Measurements from ENCODE around the gene CTSF. TPM values are rescaled to one million over a fixed set of nuclear protein-coding genes. Genes with fewer than 3 reads are reported as not detected.

CTSF gene
- total RNA-seq, 1 experiment from 2014 or later = 0.34 TPM

DNA sequence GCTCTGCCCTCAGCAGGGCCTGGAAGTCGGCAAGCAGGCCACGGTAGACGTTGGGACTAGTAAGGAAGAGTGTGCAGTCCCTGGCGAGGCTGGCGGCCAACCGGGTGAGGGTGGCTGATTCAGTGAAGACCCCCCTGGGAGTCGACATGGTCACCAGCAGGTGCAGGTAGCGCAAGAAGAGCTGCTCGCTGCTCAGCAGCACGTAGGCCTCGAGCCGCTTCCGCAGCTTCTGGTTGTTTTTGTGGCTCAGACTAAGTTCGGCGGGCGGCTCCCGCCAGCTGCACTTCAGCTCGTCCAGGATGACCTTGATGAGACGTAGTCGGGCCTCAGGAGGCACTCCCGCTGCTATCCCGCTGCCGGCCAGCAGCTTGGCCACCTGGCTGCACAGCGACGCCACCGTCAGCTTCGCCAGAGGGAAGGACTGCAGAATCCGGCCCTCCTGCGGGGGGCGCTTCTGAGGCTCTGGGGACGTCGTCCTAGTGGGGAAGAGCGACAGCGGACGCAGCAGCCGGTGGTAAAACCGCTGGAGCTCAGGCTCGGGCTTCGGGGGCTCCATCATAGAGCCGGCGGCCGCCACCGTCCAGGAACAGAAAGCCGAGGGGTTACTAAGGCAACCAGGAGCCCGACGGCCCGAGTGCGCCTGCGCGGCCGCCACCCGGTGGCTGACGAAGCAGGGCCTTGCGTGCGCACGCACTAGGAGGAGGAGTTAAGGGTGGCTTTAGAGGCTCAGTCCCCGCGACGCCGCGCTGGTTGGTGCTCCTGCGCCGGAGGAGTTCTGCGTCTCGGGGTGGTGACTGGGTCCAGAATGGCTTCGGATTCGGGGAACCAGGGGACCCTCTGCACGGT is 24.3 kb upstream of the CTSF start, which contains the start of the genes CCDC87 and CCS:
CCDC87 (minus strand) TSS at position 607 of the 846 bp plus-strand sequence; CDS start at position 559, 48 bp downstream.
CCS (plus strand) TSS at position 729 of the 846 bp plus-strand sequence; CDS start at position 806, 77 bp downstream.
- ATAC-seq (peak; percentile 97), DNase-seq (ENCODE audit: low read depth, low spot score) (peak; percentile 91)
- peak within 1 kb of the TSS; percentile 51 for H3K27ac ChIP-seq (ENCODE audit: low read depth, low read length)
- H3K4me3 ChIP-seq (replicated peaks in 1 of 2; ENCODE audit: low read depth in 1 of 2, low read length in 2 of 2) = peak within 1 kb of the TSS; percentile 69 to 98
- H3K27me3 ChIP-seq (ENCODE audit: insufficient read depth, low read length) = no peaks in the 10 kb centered on the region
- intact Hi-C loops (cut with micrococcal nuclease) = no loop called here
- peak within 1 kb of the TSS; percentile 99 for H3K4me2 ChIP-seq (ENCODE audit: low read length)
- RAD21 ChIA-PET (ENCODE audit: low non-redundant PET in 1 of 2, low total read pairs in 2 of 2, uncharacterized antibody in 2 of 2, unreplicated experiment in 2 of 2) = interaction anchor here in 1 of 2 experiments (0.7 kb wide), 1 partner anchor 29 kb away, joined by 3 read pairs; no protein-coding TSS in a partner anchor
- peak within 1 kb of the TSS; percentile 92 for H3K9ac ChIP-seq (ENCODE audit: low read length)
- no peaks in the 10 kb centered on the region for H3K9me2 ChIP-seq (ENCODE audit: insufficient read depth)
- peaks cover 12% of the 10 kb centered on the region; the same call in 1 of the 2 replicates for H3K79me2 ChIP-seq (ENCODE audit: insufficient read depth, low read length)
- H4K20me1 ChIP-seq (ENCODE audit: insufficient read depth) = no peaks in the 10 kb centered on the region
- BruUV-seq (replicated peaks) = no TSS peak
- peaks cover 4 to 20% of the 10 kb centered on the region in 2 experiments for H3K4me1 ChIP-seq (ENCODE audit: control insufficient read depth in 1 of 2, insufficient read depth in 2 of 2, low read length in 2 of 2)
- H3K36me3 ChIP-seq (ENCODE audit: control insufficient read depth in 1 of 2, insufficient read depth in 2 of 2, low read length in 2 of 2) = no peaks in the 10 kb centered on the region
- CTCF ChIA-PET = interaction anchor here (0.8 to 1.3 kb wide), 4 partner anchors 8 to 86 kb away, joined by 3 to 5 read pairs (median 4); partner anchors contain the start of gene RBM14
- H3K9me3 ChIP-seq (ENCODE audit: control insufficient read depth in 1 of 2, insufficient read depth in 1 of 2, low read depth in 1 of 2, low read length in 2 of 2) = peaks cover 0 to 3% of the 10 kb centered on the region in 2 experiments; a peak in 1 of 4 replicates
- peak within 1 kb of the TSS; percentile 61 for H2AFZ ChIP-seq (ENCODE audit: low read depth, low read length, poor library complexity, severe bottlenecking)
- POLR2A ChIA-PET = interaction anchor here (0.6 to 1.2 kb wide), 3 partner anchors 18 to 1718 kb away, joined by 3 to 4 read pairs (median 4); partner anchors contain the start of gene RBM4
- TF ChIP-seq POLR2A (IDR thresholded peaks at IDR 0.05; ENCODE audit: borderline replicate concordance, extremely low read depth, insufficient read depth, insufficient read length) (peak; percentile 97), TCF7L2 (IDR thresholded peaks at IDR 0.05; ENCODE audit: borderline replicate concordance, extremely low read depth, insufficient read depth, insufficient read length) (peak; percentile 20), EZH2phosphoT487 (IDR thresholded peaks at IDR 0.05; ENCODE audit: borderline replicate concordance) (no peak), FOSL1 (IDR thresholded peaks at IDR 0.05; ENCODE audit: low read depth) (no peak), SP1 (IDR thresholded peaks at IDR 0.05; ENCODE audit: low read depth) (no peak), EZH2 (IDR thresholded peaks at IDR 0.05) (no peak), ZNF274 (IDR thresholded peaks at IDR 0.05; ENCODE audit: low read depth, low read length) (no peak), CBX3 (IDR thresholded peaks at IDR 0.05; ENCODE audit: low read depth) (peak; percentile 8; the same call in 1 of the 2 replicates), YY1 (IDR thresholded peaks at IDR 0.05; ENCODE audit: extremely low read depth, insufficient replicate concordance, low read depth, low read length) (peak; percentile 44), JUND (IDR thresholded peaks at IDR 0.05) (no peak), SRF (IDR thresholded peaks at IDR 0.05; ENCODE audit: low read depth) (no peak), POLR2AphosphoS5 (IDR thresholded peaks at IDR 0.05; ENCODE audit: low read depth, low read length) (peak; percentile 99), EGR1 (IDR thresholded peaks at IDR 0.05; ENCODE audit: low read depth) (no peak), CEBPB (IDR thresholded peaks at IDR 0.05; ENCODE audit: low read depth) (no peak)
- TF ChIP-seq, protein P1, sequence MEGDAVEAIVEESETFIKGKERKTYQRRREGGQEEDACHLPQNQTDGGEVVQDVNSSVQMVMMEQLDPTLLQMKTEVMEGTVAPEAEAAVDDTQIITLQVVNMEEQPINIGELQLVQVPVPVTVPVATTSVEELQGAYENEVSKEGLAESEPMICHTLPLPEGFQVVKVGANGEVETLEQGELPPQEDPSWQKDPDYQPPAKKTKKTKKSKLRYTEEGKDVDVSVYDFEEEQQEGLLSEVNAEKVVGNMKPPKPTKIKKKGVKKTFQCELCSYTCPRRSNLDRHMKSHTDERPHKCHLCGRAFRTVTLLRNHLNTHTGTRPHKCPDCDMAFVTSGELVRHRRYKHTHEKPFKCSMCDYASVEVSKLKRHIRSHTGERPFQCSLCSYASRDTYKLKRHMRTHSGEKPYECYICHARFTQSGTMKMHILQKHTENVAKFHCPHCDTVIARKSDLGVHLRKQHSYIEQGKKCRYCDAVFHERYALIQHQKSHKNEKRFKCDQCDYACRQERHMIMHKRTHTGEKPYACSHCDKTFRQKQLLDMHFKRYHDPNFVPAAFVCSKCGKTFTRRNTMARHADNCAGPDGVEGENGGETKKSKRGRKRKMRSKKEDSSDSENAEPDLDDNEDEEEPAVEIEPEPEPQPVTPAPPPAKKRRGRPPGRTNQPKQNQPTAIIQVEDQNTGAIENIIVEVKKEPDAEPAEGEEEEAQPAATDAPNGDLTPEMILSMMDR (IDR thresholded peaks at IDR 0.05 in 2 of 3, conservative IDR thresholded peaks at IDR 0.05 in 1 of 3; ENCODE audit: borderline replicate concordance in 1 of 3, insufficient read depth in 1 of 3, low read depth in 2 of 3, low read length in 2 of 3) = peak; percentile 76 to 91 (median 80)
- TF ChIP-seq, protein P2, sequence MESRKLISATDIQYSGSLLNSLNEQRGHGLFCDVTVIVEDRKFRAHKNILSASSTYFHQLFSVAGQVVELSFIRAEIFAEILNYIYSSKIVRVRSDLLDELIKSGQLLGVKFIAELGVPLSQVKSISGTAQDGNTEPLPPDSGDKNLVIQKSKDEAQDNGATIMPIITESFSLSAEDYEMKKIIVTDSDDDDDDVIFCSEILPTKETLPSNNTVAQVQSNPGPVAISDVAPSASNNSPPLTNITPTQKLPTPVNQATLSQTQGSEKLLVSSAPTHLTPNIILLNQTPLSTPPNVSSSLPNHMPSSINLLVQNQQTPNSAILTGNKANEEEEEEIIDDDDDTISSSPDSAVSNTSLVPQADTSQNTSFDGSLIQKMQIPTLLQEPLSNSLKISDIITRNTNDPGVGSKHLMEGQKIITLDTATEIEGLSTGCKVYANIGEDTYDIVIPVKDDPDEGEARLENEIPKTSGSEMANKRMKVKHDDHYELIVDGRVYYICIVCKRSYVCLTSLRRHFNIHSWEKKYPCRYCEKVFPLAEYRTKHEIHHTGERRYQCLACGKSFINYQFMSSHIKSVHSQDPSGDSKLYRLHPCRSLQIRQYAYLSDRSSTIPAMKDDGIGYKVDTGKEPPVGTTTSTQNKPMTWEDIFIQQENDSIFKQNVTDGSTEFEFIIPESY (IDR thresholded peaks at IDR 0.05; ENCODE audit: extremely low read depth, insufficient replicate concordance, low read length) = no peak
- TF ChIP-seq, protein P3, sequence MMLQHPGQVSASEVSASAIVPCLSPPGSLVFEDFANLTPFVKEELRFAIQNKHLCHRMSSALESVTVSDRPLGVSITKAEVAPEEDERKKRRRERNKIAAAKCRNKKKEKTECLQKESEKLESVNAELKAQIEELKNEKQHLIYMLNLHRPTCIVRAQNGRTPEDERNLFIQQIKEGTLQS (IDR thresholded peaks at IDR 0.05) = no peak
- TF ChIP-seq, protein P4, sequence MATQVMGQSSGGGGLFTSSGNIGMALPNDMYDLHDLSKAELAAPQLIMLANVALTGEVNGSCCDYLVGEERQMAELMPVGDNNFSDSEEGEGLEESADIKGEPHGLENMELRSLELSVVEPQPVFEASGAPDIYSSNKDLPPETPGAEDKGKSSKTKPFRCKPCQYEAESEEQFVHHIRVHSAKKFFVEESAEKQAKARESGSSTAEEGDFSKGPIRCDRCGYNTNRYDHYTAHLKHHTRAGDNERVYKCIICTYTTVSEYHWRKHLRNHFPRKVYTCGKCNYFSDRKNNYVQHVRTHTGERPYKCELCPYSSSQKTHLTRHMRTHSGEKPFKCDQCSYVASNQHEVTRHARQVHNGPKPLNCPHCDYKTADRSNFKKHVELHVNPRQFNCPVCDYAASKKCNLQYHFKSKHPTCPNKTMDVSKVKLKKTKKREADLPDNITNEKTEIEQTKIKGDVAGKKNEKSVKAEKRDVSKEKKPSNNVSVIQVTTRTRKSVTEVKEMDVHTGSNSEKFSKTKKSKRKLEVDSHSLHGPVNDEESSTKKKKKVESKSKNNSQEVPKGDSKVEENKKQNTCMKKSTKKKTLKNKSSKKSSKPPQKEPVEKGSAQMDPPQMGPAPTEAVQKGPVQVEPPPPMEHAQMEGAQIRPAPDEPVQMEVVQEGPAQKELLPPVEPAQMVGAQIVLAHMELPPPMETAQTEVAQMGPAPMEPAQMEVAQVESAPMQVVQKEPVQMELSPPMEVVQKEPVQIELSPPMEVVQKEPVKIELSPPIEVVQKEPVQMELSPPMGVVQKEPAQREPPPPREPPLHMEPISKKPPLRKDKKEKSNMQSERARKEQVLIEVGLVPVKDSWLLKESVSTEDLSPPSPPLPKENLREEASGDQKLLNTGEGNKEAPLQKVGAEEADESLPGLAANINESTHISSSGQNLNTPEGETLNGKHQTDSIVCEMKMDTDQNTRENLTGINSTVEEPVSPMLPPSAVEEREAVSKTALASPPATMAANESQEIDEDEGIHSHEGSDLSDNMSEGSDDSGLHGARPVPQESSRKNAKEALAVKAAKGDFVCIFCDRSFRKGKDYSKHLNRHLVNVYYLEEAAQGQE (IDR thresholded peaks at IDR 0.05; ENCODE audit: low read depth) = no peak

Measured in HCT116 (cell line).